ENCODE data around the gene SIRT5. TPM values are rescaled to one million over a fixed set of nuclear protein-coding genes. Genes with fewer than 3 reads are reported as not detected.

SIRT5 gene
- total RNA-seq, 1 experiment from 2014 or later, result 14.3 TPM

DNA sequence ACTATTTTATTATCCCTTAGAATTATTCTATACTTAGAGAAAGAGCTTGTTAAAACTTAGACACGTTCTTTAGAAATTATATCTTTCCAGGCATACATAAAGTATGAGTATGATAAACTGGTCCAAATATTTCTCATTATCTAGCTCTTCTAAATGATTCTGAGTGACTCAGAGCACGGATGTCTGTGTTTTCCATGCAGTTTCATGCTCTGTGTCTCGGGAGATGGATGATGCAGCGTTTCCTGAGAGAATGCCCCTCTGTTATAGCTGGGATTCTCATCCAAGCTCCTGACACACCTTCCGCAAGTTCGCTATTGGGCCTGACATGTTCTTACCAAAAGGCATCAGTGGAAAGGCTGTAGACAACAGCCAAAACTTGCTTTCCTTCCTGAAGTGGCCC lies 19.3 kb downstream of the SIRT5 start:
- H3K27ac ChIP-seq (ENCODE audit: insufficient read length, low read depth, low read length), result no peak overlapping the region
- no peaks in the 10 kb centered on the region for H3K4me1 Mint-ChIP-seq

More for the DNA sequence above, 19.3 kb downstream of the SIRT5 start:
- no peak overlapping the region for H2BK12ac ChIP-seq (ENCODE audit: insufficient read length, low read depth, low read length)
- H3K27me3 Mint-ChIP-seq (ENCODE audit: low read depth), result no peaks in the 10 kb centered on the region
- H2BK120ac ChIP-seq (ENCODE audit: low read depth, low read length, poor library complexity, severe bottlenecking), result no peak overlapping the region
- H3K14ac ChIP-seq (ENCODE audit: insufficient read depth, low read length), result no peak overlapping the region
- H3K23ac ChIP-seq (ENCODE audit: insufficient read length, low read depth, low read length), result no peak overlapping the region
- H3K4me2 ChIP-seq (ENCODE audit: insufficient read depth, insufficient read length, low read length), result no peak overlapping the region
- no CpG with 5 or more reads among the region's 6 CpGs for WGBS (ENCODE audit: extremely low coverage, insufficient read length, low lambda C conversion rate)
- no peaks in the 10 kb centered on the region for H3K4me1 ChIP-seq (ENCODE audit: insufficient read depth, low read length)
- H3K4me3 Mint-ChIP-seq, result no peak overlapping the region
- no peak overlapping the region for H2AK5ac ChIP-seq (ENCODE audit: insufficient read length, low read length)
- no peak overlapping the region for H2BK5ac ChIP-seq (ENCODE audit: insufficient read length, low read length)
- TF ChIP-seq, protein P1, sequence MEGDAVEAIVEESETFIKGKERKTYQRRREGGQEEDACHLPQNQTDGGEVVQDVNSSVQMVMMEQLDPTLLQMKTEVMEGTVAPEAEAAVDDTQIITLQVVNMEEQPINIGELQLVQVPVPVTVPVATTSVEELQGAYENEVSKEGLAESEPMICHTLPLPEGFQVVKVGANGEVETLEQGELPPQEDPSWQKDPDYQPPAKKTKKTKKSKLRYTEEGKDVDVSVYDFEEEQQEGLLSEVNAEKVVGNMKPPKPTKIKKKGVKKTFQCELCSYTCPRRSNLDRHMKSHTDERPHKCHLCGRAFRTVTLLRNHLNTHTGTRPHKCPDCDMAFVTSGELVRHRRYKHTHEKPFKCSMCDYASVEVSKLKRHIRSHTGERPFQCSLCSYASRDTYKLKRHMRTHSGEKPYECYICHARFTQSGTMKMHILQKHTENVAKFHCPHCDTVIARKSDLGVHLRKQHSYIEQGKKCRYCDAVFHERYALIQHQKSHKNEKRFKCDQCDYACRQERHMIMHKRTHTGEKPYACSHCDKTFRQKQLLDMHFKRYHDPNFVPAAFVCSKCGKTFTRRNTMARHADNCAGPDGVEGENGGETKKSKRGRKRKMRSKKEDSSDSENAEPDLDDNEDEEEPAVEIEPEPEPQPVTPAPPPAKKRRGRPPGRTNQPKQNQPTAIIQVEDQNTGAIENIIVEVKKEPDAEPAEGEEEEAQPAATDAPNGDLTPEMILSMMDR (conservative IDR thresholded peaks at IDR 0.05), result no peak
- H3K27me3 ChIP-seq (ENCODE audit: insufficient read depth, low read length), result no peaks in the 10 kb centered on the region
- H2BK15ac ChIP-seq (ENCODE audit: low read depth, low read length), result no peak overlapping the region
- H3K79me2 ChIP-seq (ENCODE audit: insufficient read depth, low read length), result no peaks in the 10 kb centered on the region
- H2BK20ac ChIP-seq (ENCODE audit: low read depth, low read length, poor library complexity, severe bottlenecking), result no peak overlapping the region
- H4K91ac ChIP-seq (ENCODE audit: insufficient read length, low read depth, low read length), result no peak overlapping the region
- no peak overlapping the region for H3K18ac ChIP-seq (ENCODE audit: insufficient read length, low read depth, low read length)
- no peaks in the 10 kb centered on the region for H3K79me1 ChIP-seq (ENCODE audit: insufficient read depth, low read depth, low read length, poor library complexity, severe bottlenecking)
- no peak overlapping the region for H2AFZ ChIP-seq (ENCODE audit: low read length)
- no peak overlapping the region for H4K5ac ChIP-seq (ENCODE audit: insufficient read length, low read depth, low read length)
- no peak overlapping the region for H3K27ac Mint-ChIP-seq
- no peak overlapping the region for H3T11ph ChIP-seq (ENCODE audit: low read length)
- H3K9ac ChIP-seq (ENCODE audit: extremely low read depth, insufficient read length, low read length), result no peak overlapping the region
- H3K9me3 Mint-ChIP-seq, result no peaks in the 10 kb centered on the region
- no peak overlapping the region for H3K56ac ChIP-seq (ENCODE audit: insufficient read length, low read depth, low read length)
- no peaks in the 10 kb centered on the region for H3K23me2 ChIP-seq (ENCODE audit: insufficient read length, low read depth, low read length, poor library complexity, severe bottlenecking)
- no peaks in the 10 kb centered on the region for H4K20me1 ChIP-seq (ENCODE audit: control insufficient read depth, insufficient read depth, insufficient read length)
- H3K4ac ChIP-seq (ENCODE audit: low read depth, low read length), result no peak overlapping the region
- peaks cover 6 to 43% (median 25%) of the 10 kb centered on the region in 3 experiments; a peak in 6 of 7 replicates for H3K36me3 Mint-ChIP-seq (ENCODE audit: insufficient read depth in 1 of 3, low read depth in 3 of 3)
- H4K8ac ChIP-seq (replicated peaks; ENCODE audit: insufficient read length, low read depth, low read length), result no peak overlapping the region
- no peaks in the 10 kb centered on the region for H3K9me3 ChIP-seq (ENCODE audit: control insufficient read depth, low read depth, low read length)
- DNase-seq, result no peak
